Hematopoietic multipotent progenitor cell treated with erythropoietin and hydrocortisone succinate and interleukin-3 and kit ligand, for 6 days (in vitro differentiated cells): ENCODE measurements around the gene RNU6-7.

Experiments
- DNase-seq: peaks from one replicate; pipeline ENCODE4 v3.0.0-alpha.2; 2015

The RNU6-7 gene

DNA sequence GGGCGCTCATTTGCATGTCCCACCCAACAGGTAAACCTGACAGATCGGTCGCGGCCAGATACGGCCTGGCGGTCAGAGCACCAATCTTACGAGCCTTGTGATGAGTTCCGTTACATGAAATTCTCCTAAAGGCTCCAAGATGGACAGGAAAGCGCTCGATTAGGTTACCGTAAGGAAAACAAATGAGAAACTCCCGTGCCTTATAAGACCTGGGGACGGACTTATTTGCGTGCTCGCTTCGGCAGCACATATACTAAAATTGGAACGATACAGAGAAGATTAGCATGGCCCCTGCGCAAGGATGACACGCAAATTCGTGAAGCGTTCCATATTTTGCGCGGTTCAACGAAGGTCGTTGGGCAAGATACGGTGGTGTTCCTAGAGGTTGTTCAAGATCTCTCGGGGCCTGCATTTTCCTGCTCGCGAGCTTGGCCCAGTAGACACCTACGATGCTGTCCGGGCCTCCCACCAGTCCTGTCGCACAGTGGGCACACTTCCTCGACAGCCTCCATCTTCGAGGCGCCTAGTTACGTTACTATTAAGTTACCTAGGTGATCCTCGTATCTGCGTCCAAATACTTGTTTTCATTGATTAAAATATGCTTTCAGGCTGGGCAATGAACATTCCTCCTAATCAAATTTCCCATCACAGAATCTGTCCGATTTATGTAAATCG, at the start of gene RNU6-7:
RNU6-7 (plus strand) TSS at position 230 of the 675 bp plus-strand sequence.
- DNase-seq = peak; percentile 29

DNA sequence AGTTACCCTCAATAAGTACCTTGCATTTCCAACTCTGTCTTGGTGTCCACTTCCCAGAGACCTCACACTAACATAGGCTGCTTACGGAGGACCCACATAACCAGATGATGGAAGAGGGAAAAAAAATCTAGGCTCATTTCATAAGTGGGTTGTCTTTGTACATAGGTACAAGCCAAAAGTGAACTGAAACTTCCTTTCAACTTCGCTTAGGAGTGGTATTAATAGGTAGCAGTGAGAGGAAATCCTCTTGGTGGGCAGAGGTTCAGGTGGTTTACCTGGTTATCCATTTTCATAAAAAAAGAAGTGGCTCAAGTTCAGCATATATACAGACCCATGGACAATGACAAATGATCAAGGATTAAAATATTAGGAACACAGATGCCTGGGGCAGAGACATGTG, 35.8 kb upstream of the RNU6-7 start:
- DNase-seq = no peak

DNA sequence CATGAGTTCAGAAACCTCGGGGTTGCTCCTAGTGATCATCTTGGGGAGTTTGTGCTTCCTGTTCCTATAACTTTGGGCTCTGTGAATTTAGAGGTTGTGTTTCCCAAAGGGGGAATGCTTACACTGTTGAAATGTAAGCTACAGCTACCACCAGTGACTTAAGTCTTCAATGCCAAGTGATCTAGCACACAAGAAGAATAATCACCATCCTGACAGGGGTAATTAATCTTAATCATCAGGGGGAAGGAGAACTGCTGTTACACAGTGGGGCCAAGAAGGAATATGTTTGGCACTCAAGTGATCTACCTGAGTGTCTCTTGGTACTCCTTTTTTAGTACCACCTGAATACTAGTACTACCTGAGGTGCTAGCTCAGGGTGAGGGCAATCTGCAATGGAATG, 34.9 kb upstream of the RNU6-7 start:
- DNase-seq = no peak

DNA sequence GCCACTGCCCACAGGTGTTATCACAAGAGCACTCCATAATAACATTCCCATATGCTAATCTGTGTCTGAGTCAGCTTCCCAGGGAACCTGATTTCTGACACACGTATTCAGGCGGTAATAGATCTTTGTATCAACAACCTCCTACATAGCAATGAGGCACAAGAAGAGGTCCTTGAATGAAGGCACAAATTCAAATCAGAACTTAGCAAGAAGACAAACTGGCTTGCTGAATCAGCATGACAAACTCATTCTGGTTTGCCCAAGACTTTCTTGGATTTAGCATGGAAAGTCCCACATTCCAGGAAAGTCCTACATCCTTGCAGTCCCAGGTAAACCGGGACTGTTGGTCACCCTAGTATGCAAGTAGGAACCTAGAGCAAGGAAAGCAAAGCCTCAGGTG, 33.9 kb upstream of the RNU6-7 start:
- DNase-seq = no peak

DNA sequence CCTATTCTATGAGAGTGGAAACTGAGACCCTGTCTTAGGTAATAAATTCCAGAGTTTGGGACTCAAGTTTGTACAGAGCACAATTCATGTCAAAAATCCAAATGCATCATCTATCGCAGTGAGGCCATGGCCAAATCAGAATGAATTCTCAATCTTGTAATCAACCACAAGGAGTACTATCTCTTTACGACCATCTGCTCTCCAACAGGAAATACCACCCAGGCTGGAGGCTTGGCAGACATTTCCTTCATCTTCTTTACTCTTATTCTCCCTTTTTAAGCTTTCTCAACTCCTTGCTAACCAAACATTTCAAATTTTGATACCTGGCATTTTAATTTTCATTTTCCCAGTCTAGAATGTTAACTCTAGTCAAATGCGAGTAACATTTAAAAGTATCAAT, 32.7 kb upstream of the RNU6-7 start:
- peak; percentile 58 for DNase-seq

DNA sequence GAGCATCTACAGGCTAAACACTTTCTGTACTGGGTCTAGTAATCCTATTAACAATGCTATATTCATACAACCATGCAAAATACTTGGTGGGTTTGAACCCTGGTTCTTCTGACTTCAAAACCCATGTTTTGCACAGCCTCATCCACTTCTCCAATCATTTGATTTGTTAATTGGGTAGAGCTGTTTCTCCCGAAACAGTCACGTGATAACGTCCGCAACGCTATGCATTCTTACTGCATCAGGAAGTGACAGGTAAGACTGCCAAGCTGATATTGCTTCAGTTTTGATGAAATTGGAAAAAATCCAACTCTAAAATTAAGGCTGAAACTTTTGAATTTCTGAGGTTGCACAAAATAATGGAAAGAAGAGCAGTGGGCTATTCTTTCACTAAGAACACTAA, 30.4 kb upstream of the RNU6-7 start:
- no peak for DNase-seq

- DNase-seq = peak; percentile 22
Measured at GRCh38 chr14:32183151-32184058, 18.4 kb upstream of the RNU6-7 start.

DNA sequence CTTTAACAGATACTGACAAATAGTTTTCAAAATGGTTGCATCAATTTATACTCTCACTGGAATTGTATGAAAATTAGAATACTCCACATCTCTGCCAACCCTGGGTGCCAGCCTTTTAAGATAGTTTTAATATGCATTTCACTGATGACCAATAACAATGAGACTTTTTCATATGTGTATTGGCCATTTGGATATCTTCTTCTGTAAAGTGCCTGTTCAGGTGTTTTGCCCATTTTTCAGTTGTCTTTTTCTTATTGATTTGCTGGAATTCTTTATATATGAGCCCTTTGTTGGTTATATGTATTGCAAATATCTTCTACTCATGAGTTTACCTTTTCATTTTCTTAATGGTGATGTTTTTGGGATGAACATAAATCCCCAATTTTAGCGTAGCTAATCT, 16.7 kb upstream of the RNU6-7 start:
- no peak for DNase-seq

DNA sequence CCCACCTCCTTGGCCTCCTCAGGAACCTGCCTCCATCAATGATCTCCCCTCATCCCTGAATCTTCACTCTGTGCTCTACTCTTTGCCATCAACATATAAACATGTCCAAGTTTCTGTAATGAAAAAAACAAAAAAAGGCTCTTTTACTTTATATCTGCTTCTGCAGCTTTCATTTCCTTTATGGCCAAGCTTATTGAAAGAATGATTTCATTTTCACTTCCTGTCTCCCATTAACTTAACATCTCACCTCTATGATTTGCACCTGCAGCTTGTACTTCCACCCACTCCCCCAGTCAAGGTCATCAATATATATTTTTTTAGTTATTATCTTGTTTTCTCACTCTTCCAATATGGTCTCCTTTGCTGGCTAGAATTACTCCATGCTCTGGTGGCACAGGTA, 15.6 kb upstream of the RNU6-7 start:
- DNase-seq = no peak

DNA sequence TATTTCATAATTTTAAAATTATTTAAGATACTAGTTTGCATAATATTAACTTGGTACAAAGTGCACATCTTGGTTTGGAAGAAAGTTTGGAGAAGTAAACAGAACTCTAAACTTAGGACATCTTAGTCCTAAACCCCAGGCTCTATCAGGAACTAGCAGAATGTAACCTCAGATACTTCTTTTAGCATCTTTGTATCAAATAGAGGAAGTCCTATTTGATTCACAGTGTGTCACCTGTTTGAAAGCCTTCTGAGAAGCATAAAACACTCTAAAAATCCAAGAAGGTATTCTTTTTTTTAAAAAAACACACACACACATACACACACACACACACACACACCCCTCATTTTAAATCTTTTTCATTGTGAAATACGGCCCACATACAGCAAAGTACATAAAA, 12.0 kb upstream of the RNU6-7 start:
- DNase-seq = no peak

- DNase-seq = no peak
Measured at GRCh38 chr14:32190673-32191072, 11.2 kb upstream of the RNU6-7 start.

DNA sequence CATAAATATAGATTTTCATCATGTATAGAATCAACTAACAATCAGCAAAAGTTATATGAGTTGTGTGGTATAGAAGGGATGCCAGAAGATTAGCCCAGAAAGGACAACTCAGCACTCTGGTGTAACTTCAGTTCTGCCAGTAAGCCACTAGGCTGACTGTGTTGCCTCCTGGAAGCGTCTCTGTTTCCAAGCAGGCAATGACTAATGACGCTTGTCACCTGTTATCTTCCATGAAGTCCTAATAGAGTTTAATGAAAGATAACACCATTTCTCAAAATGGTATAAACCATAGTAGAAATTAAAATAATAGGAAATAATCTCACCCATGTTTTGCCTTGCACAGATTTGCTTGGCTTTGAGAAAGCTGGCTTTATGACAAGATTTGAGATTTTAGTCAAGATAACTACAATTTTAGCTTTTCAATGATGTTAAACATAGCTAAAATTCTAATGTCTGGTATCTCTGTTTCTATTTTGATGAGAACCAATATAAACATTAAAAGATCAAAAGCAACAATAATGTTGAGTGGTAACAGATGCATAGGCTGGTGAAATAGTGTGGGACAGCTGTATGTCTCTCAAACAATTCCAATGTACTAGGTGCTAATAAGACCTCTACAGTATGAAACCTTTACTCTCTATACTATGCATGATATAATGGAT, 9.0 kb upstream of the RNU6-7 start:
- DNase-seq = no peak

- no peak for DNase-seq
Measured at GRCh38 chr14:32193532-32193931, 8.3 kb upstream of the RNU6-7 start.

GRCh38 chr14:32195636-32196035, 6.2 kb upstream of the RNU6-7 start:
- DNase-seq = no peak

DNA sequence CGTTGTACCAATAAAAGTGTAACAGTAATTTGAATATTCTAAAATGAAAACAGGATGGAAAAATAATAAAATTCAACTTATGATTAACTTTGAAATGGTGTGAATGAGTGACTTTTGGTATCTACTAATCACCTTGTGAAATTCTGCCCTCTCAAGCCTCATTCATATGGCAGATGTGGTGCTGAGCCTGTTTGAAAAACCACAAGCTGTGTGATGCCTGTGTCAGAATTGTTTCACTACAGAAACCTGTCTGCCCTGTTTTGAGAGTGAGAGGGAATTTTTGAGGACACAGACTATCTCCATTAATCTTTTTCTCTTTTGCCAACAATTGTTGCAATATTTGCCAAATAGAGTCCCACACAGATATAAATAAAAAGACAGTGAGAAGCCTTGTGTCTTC, 3.9 kb upstream of the RNU6-7 start:
- DNase-seq = no peak

GRCh38 chr14:32200368-32201192, 1.3 kb upstream of the RNU6-7 start:
- peak; percentile 22 for DNase-seq

- DNase-seq = peak; percentile 85
Measured at GRCh38 chr14:32201193-32201815, 541 bp upstream of the RNU6-7 start.

GRCh38 chr14:32202491-32202997, 699 bp downstream of the RNU6-7 start:
- DNase-seq = peak; percentile 10

DNA sequence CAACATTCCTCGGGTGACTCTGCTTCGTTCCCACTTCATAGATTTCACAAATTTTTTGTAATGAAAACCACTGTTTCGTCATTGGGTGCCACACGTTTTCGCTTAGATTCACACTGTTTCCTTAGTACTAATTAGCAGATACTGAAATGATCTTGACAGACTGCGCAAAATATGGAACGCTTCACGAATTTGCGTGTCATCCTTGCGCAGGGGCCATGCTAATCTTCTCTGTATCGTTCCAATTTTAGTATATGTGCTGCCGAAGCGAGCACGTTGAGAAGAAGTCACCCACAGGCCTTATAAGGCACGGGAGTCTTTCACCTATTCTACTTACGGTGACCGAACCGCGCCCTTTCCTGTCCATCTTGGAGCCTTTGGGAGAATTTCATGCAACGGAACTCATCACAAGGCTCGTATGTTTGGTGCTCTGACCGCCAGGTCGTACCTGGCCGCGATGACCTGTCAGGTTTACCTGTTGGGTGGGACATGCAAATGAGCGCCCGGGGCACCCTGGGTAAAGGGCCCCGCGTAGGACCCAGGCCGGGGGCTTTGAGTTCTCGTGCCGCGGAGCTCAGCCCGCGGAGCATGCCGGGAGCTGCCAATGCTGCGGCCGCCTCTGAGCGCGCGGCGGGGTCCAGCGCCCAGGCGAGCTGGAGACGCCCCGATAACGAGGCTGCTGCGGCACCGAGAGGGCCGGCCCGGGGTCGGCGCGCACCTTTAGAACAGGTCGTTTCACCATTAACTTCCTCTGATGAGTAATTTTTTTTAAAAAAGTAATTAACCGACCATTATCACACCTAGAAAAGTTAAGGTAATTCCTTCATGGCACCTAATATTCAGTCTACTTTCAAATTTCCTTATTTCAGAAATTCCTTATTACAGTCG, 1.4 kb downstream of the RNU6-7 start, which contains the start of gene RNU6-8:
RNU6-8 (minus strand) TSS at position 272 of the 885 bp plus-strand sequence.
- peak; percentile 92 for DNase-seq

DNA sequence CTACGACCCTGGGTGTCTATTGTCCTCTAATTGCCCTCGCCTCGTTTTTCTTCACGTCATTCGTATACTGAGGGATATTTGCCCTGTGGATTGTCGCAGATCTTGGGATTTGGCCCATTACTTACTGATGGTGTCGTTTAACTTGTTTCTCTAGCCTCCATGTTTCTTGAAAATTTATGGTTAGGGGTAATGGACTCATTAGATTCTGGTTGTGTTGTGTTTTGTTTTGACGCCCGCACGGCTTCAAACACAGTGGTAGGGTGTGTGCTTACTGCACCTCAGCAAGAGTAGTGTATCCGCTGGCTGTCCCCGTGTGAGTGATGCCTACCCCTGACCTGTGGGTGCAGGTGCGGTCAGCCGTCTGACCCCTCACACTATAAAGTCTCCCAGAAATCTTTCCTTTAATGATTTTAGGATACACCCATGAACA, 2.1 kb downstream of the RNU6-7 start:
- DNase-seq = peak; percentile 33

GRCh38 chr14:32205554-32205953, 3.7 kb downstream of the RNU6-7 start:
- no peak for DNase-seq
